ENCODE measurements around the gene AFF3. TPM values are rescaled to one million over a fixed set of nuclear protein-coding genes. Genes with fewer than 3 reads are reported as not detected.

AFF3 gene
- total and polyA plus RNA-seq, 12 donors: 1.1 to 7.5 (median 3.9) TPM

DNA sequence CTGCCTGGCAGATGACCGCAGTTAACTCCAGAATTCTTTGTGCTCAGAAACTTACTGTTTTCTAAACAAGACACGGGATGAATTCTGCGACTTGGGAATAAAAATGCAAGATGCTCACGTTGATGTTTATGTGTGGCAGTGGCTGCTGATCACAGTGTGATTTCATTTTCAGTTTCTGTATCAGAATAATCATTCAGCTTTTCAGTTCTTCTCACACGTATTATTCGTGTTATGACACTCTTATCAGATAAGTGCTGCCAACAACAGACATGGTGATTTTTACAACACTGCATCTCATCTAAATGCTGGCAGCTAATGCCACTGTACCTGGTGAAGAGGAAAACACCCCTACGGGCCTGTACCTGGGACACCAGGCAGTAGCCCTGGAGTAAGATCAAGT is 379.7 kb downstream of the AFF3 start:
- intact Hi-C loops (cut with DNase I): no loop called here
- Histone ChIP-seq H3K4me1 (replicated peaks in 1 of 2) (no peaks in the 10 kb centered on the region), H3K9me3 (replicated peaks in 1 of 3) (no peaks in the 10 kb centered on the region), H3K27ac (no peak overlapping the region), H3K4me3 (no peak overlapping the region), H3K36me3 (replicated peaks in 1 of 2) (no peaks in the 10 kb centered on the region), H3K27me3 (peaks cover 6% of the 10 kb centered on the region)
- 76 to 87% (median 82%) methylated on average over 7 of the region's 7 CpGs for WGBS, 4 donors
- no peak for DNase-seq
- TF ChIP-seq POLR2A (IDR thresholded peaks at IDR 0.05): no peak
- no peak for TF ChIP-seq CTCF (IDR thresholded peaks at IDR 0.05)

DNA sequence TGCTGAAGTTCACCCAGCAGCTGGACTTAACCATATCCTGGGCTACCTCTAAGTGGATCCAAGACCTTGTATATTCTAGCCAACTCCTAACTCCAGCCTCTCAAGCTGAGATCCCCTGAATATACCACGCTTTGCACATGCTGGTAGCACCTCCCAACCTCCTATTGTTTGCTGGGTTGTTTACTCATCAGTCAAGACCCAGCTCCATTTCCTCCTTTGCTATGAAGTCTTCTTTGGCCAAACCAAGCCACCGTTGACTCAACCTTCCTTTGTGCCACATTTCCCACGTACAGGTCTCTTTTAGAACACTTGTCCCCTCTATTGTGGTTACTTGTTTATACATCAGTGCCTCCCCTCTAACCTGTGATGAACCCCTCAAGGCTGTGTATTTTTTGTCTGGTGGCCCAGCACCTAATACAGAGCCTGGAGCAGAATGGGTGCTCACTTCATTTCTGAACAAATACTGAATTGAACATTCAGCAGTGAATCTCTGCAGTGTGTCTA is 384.7 kb downstream of the AFF3 start:
- intact Hi-C loops (cut with DNase I): no loop called here

GRCh38 chr2:99756059-99756458 is 386.3 kb downstream of the AFF3 start:
- intact Hi-C loops (cut with DNase I): no loop called here
- H3K27ac ChIP-seq: no peak overlapping the region
- no peak overlapping the region for H3K4me3 ChIP-seq
- no peaks in the 10 kb centered on the region for H3K36me3 ChIP-seq (replicated peaks in 1 of 2)
- peak in 1 of 7 donors; percentile 8 for DNase-seq
- no peaks in the 10 kb centered on the region for H3K4me1 ChIP-seq (replicated peaks in 1 of 2)
- 70 to 88% (median 80%) methylated on average over 1 of the region's 1 CpG for WGBS, 4 donors
- H3K9me3 ChIP-seq (replicated peaks in 1 of 3): no peaks in the 10 kb centered on the region
- no peak for TF ChIP-seq POLR2A (IDR thresholded peaks at IDR 0.05)
- no peak for TF ChIP-seq CTCF (IDR thresholded peaks at IDR 0.05)
- no peaks in the 10 kb centered on the region for H3K27me3 ChIP-seq

More for the DNA sequence above, 384.7 kb downstream of the AFF3 start:
- no peaks in the 10 kb centered on the region for H3K27me3 ChIP-seq
- no peak overlapping the region for H3K27ac ChIP-seq
- H3K4me3 ChIP-seq: no peak overlapping the region
- no peak for DNase-seq
- H3K4me1 ChIP-seq (replicated peaks in 1 of 2): no peaks in the 10 kb centered on the region
- no peaks in the 10 kb centered on the region for H3K36me3 ChIP-seq (replicated peaks in 1 of 2)
- 86 to 93% (median 90%) methylated on average over 3 of the region's 3 CpGs for WGBS, 4 donors
- no peaks in the 10 kb centered on the region for H3K9me3 ChIP-seq (replicated peaks in 1 of 3)
- TF ChIP-seq CTCF (IDR thresholded peaks at IDR 0.05) (no peak), POLR2A (IDR thresholded peaks at IDR 0.05) (no peak)

GRCh38 chr2:99754210-99754609 is 388.2 kb downstream of the AFF3 start:
- Histone ChIP-seq H3K9me3 (replicated peaks in 1 of 3) (no peaks in the 10 kb centered on the region), H3K27ac (no peak overlapping the region), H3K4me1 (replicated peaks in 1 of 2) (no peaks in the 10 kb centered on the region), H3K4me3 (no peak overlapping the region), H3K36me3 (replicated peaks in 1 of 2) (no peaks in the 10 kb centered on the region), H3K27me3 (no peaks in the 10 kb centered on the region)
- 78 to 86% (median 81%) methylated on average over 4 of the region's 4 CpGs for WGBS, 4 donors
- no peak for TF ChIP-seq POLR2A (IDR thresholded peaks at IDR 0.05)
- no peak for TF ChIP-seq CTCF (IDR thresholded peaks at IDR 0.05)
- DNase-seq: no peak
- intact Hi-C loops (cut with DNase I): no loop called here
